SHP77 (cell line): ENCODE results near the gene HSD3B7.

Experiments
- DNase-seq, 2 experiments: peaks; one replicate each; lab custom pipeline; 2025; lab: John Stamatoyannopoulos, UW

HSD3B7 gene

GRCh38 chr16:30957456-30958174, 27.4 kb upstream of the HSD3B7 start, which contains the start of gene SETD1A:
Gene SETD1A (plus strand): TSS chr16:30957754. CDS start chr16:30958732, 978 bp downstream.
- peak; percentile 96 for DNase-seq

- peak; percentile 40 to 80 for DNase-seq
Observed at GRCh38 chr16:30958175-30959079, 26.6 kb upstream of the HSD3B7 start.

- no peak for DNase-seq
Observed at GRCh38 chr16:30961384-30961783, 23.6 kb upstream of the HSD3B7 start.

- no peak for DNase-seq
Observed at GRCh38 chr16:30963925-30964511, 21.0 kb upstream of the HSD3B7 start.

DNA sequence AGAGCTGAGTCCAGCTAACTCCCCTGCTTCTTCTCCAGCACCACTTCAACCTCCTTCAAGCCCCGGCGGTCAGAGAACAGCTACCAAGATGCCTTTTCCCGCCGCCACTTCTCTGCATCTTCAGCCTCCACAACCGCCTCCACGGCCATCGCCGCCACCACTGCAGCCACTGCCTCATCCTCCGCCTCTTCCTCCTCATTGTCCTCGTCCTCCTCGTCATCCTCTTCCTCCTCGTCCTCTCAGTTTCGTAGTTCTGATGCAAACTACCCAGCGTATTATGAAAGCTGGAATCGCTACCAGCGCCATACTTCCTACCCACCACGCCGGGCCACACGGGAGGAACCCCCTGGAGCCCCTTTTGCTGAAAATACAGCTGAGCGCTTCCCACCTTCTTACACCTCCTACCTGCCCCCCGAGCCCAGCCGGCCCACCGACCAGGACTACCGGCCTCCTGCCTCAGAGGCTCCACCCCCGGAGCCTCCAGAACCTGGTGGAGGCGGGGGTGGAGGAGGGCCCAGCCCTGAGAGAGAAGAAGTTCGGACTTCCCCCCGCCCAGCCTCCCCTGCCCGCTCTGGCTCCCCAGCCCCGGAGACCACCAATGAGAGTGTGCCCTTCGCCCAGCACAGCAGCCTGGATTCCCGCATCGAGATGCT, 20.3 kb upstream of the HSD3B7 start:
- no peak for DNase-seq

GRCh38 chr16:30965436-30965835, 19.6 kb upstream of the HSD3B7 start:
- no peak for DNase-seq

GRCh38 chr16:30966033-30966619, 18.9 kb upstream of the HSD3B7 start:
- DNase-seq: no peak

- DNase-seq: no peak
Observed at GRCh38 chr16:30967795-30968194, 17.2 kb upstream of the HSD3B7 start.

- no peak for DNase-seq
Observed at GRCh38 chr16:30969246-30969842, 15.7 kb upstream of the HSD3B7 start.

GRCh38 chr16:30971298-30971697, 13.7 kb upstream of the HSD3B7 start:
- no peak for DNase-seq

DNA sequence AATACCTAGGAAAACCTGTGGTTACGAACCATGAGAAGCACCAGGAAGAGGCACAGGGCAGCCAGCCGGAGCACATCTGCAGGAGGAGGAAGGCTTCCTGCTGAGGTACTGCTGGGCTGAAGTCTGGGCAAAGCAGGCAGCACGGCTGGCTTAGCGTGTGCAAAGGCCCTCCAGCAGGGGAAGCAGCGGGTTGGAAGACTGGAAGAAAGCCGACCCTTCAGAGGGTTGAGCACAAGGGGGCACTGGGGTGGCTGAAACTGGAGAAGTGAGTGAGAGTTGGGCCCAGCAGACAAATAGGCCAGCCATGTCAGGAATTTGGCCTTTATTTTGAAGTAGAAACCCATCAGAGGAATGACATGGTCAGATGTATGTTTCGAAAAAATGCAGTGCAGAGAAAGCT, 12.1 kb upstream of the HSD3B7 start:
- DNase-seq: no peak

- no peak for DNase-seq
Observed at GRCh38 chr16:30974348-30974747, 10.7 kb upstream of the HSD3B7 start.

DNA sequence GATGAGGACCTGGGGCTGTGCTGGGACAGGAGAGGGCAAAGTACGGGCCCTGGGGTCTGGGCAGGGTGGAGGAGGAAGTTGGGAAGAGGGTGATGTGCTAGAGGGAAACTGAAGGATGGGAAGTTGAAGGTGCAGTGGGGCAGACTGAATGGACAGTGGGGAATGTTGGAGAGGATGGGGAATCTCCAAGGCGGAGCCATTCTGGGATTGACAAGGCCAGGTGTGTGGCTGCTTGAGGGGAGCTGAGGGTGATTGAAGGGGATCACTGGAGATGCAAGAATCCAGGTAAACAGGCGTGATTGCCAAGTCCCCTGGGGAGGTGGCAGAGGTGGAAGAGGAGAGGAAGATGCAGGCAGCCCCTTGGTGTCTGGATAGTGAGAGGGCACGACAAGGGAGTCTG, 8.5 kb upstream of the HSD3B7 start:
- no peak for DNase-seq

DNA sequence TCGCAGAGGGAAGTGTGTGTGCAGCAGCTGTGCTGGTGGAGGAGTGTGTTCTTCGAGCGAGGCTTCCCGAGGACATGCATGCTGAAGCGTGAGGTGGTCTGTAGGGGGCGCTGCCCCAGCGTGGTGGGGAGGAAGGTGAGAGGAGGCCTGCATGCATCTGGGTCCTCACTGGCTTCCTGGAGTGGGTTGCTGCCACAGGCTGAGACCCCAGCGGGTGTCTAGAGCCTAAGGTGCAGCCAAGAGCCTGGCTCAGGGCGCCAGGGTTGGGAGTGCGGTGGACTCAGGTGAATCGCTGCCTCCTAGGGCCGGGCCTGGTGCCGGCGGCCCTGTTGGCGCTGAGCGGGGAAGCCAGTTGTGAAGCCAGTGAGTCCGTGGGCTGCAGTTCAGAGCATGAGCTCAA, 7.5 kb upstream of the HSD3B7 start:
- no peak for DNase-seq

DNA sequence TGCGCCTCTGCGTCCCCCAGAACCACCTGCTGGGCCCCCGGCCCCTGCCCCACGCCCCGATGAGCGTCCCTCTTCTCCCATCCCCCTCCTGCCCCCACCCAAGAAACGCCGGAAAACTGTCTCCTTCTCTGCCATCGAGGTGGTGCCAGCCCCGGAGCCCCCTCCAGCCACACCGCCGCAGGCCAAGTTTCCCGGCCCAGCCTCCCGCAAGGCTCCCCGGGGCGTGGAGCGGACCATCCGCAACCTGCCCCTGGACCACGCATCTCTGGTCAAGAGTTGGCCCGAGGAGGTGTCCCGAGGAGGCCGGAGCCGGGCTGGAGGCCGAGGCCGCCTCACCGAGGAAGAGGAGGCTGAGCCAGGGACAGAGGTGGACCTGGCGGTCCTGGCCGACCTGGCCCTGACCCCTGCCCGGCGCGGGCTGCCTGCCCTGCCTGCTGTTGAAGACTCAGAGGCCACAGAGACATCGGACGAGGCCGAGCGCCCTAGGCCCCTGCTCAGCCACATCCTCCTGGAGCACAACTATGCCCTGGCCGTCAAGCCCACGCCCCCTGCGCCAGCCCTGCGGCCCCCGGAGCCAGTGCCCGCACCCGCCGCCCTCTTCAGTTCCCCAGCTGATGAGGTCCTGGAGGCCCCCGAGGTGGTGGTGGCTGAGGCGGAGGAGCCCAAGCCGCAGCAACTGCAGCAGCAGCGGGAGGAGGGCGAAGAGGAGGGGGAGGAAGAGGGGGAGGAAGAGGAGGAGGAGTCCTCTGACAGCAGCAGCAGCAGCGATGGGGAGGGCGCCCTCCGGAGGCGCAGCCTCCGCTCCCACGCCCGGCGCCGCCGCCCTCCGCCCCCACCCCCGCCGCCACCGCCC, 5.6 kb upstream of the HSD3B7 start:
- DNase-seq: no peak

GRCh38 chr16:30980023-30980371, 5.0 kb upstream of the HSD3B7 start:
- no peak for DNase-seq

GRCh38 chr16:30980434-30980833, 4.6 kb upstream of the HSD3B7 start:
- DNase-seq: no peak

- DNase-seq: no peak
Observed at GRCh38 chr16:30980959-30981358, 4.0 kb upstream of the HSD3B7 start.

GRCh38 chr16:30982548-30983288, 2.3 kb upstream of the HSD3B7 start:
- no peak for DNase-seq
